Mesothelial cell of epicardium (in vitro differentiated cells): Measurements from ENCODE around the gene LCE1C. TPM values are rescaled to one million over a fixed set of nuclear protein-coding genes. Genes with fewer than 3 reads are reported as not detected.

Experiments used
- DNase-seq, 2 experiments: peaks; one replicate each; pipeline ENCODE4 v3.0.0; 2021; ENCODE audit warnings: low spot score in 2 of 2; ENCODE audit not compliant: unreplicated experiment in 2 of 2
- H3K27ac Mint-ChIP-seq: 2 replicates; pipeline ENCODE4 v1.8.0; 2021; ENCODE audit warnings: mixed read lengths
- H3K27me3 Mint-ChIP-seq: 2 replicates; pipeline ENCODE4 v1.8.0; 2021; ENCODE audit warnings: low read depth, mixed read lengths
- H3K36me3 Mint-ChIP-seq: 2 replicates; pipeline ENCODE4 v1.8.0; 2021; ENCODE audit warnings: mixed read lengths
- H3K4me1 Mint-ChIP-seq: 2 replicates; pipeline ENCODE4 v1.8.0; 2021; ENCODE audit warnings: mixed read lengths
- H3K4me3 Mint-ChIP-seq: 2 replicates; pipeline ENCODE4 v1.8.0; 2021; ENCODE audit warnings: mild to moderate bottlenecking, moderate library complexity, mixed read lengths
- H3K9me3 Mint-ChIP-seq: 2 replicates; pipeline ENCODE4 v1.8.0; 2021; ENCODE audit warnings: mixed read lengths
- total RNA-seq: library from RNA; stranded (reverse); gene quantifications from 3 replicates; pipeline ENCODE4 v1.2.1, GENCODE V29; 2021
- TF ChIP-seq, protein P1 (sequence below): fragments of 200-600 bp; sonication (generic); IDR thresholded peaks from one replicate; pipeline ENCODE4 v1.5.0; 2021; ENCODE audit warnings: antibody characterized with exemption; ENCODE audit not compliant: unreplicated experiment

The LCE1C gene
- total RNA-seq, 1 donor from 2014 or later: not detected

DNA sequence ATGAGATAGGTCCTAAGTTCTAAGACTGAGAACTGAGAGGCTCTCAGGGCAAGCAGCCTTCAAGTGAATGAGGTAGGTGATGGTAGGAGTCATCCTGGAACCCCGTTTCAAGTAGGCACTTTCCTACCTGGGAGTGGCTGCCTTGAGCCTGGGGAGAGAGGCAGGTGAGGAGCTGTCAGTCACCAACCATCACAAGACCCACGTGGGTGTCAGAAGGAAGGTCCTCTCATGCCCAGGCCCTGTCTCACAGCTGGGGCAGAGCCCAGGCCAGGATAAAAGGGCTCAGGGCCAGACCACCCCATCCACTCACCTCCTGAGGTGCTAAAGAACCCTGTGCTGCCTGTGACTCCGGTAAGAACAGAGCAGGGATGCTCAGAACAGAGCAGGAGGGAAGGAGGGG, 10.0 kb downstream of the LCE1C start, which contains the start of gene LCE1D:
LCE1D (plus strand) TSS at position 301 of the 400 bp plus-strand sequence. CDS start 1,074 bp downstream, outside the sequence.
- Mint-ChIP-seq H3K27me3 (no peaks in the 10 kb centered on the region), H3K9me3 (peaks cover 68% of the 10 kb centered on the region)

DNA sequence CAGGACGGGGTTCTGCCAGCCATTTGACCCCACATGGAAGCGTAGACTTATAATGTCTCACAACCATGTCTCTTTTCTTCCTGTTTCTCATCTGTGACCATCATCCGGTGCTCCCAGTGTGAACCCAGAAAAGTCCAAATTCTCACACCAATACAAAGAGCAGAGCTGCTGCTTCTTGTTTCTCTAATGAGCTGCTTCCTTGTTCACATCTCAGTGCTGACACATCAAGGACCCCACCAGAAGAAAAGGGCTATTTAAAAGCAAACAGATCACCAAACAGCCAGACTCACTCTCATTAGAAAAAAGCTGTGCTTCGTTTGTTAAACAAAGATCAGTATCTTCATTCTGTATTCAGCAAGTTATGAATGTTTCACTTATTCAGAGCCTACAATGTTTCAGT, 10.8 kb downstream of the LCE1C start:
- H3K27ac Mint-ChIP-seq: no peak overlapping the region
- no peak overlapping the region for H3K4me3 Mint-ChIP-seq
- no peaks in the 10 kb centered on the region for H3K4me1 Mint-ChIP-seq
- H3K27me3 Mint-ChIP-seq: no peaks in the 10 kb centered on the region
- no peak for DNase-seq
- peaks cover 2% of the 10 kb centered on the region for H3K36me3 Mint-ChIP-seq
- TF ChIP-seq, protein P1, sequence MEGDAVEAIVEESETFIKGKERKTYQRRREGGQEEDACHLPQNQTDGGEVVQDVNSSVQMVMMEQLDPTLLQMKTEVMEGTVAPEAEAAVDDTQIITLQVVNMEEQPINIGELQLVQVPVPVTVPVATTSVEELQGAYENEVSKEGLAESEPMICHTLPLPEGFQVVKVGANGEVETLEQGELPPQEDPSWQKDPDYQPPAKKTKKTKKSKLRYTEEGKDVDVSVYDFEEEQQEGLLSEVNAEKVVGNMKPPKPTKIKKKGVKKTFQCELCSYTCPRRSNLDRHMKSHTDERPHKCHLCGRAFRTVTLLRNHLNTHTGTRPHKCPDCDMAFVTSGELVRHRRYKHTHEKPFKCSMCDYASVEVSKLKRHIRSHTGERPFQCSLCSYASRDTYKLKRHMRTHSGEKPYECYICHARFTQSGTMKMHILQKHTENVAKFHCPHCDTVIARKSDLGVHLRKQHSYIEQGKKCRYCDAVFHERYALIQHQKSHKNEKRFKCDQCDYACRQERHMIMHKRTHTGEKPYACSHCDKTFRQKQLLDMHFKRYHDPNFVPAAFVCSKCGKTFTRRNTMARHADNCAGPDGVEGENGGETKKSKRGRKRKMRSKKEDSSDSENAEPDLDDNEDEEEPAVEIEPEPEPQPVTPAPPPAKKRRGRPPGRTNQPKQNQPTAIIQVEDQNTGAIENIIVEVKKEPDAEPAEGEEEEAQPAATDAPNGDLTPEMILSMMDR: no peak
- H3K9me3 Mint-ChIP-seq: peaks cover 68% of the 10 kb centered on the region

More for the DNA sequence above, 10.0 kb downstream of the LCE1C start, which contains the start of gene LCE1D:
- TF ChIP-seq, protein P1: no peak
- no peak within 1 kb of the TSS for H3K4me3 Mint-ChIP-seq
- no peak within 1 kb of the TSS for H3K27ac Mint-ChIP-seq
- peaks cover 2% of the 10 kb centered on the region for H3K36me3 Mint-ChIP-seq
- H3K4me1 Mint-ChIP-seq: no peaks in the 10 kb centered on the region
- no peak for DNase-seq

DNA sequence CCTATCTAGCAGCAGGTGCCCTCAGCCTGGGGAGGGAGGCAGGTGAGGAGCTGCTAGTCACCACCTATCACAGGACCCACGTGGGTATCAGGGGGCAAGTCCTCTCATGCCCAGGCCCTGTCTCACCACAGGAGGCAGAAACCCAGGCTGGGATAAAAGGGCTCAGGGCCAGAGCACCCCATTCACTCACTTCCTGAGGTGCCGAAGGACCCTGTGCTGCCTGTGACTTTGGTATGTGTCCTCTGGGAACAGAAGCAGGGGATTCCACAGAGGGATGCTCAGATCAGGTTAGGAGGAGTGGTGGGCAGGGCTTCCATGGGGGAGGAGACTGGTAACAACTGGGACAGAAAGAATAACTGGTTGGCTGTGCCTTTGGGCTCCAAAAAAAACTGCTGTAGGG, 20.4 kb downstream of the LCE1C start, which contains the start of gene LCE1E:
LCE1E (plus strand) TSS at position 181 of the 400 bp plus-strand sequence. CDS start 1,043 bp downstream, outside the sequence.
- Mint-ChIP-seq H3K9me3 (peaks cover 71% of the 10 kb centered on the region), H3K36me3 (no peaks in the 10 kb centered on the region), H3K4me1 (no peaks in the 10 kb centered on the region), H3K4me3 (no peak within 1 kb of the TSS), H3K27ac (no peak within 1 kb of the TSS), H3K27me3 (no peaks in the 10 kb centered on the region)
- DNase-seq: no peak
- TF ChIP-seq, protein P1: no peak

DNA sequence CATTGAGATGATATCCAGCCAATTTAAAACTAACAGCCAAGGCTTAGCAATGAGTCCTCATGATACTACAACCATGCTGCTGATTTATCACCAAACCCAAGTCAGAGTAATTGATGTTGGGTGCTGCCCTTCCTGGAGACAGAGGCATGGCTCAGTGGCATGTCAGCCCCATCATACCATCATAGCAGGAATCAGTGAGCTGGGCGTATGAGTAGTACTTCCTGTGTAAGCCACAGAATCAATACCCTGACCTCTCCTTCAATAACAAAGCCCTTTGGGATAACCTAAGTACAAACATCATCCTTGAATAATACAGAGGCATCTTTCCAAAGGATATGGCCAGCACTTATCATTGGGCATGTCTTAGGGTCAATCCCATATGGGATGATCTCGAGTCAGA, 23.4 kb downstream of the LCE1C start:
- H3K4me1 Mint-ChIP-seq: no peaks in the 10 kb centered on the region
- H3K4me3 Mint-ChIP-seq: no peak overlapping the region
- TF ChIP-seq, protein P1: no peak
- H3K27me3 Mint-ChIP-seq: no peaks in the 10 kb centered on the region
- H3K36me3 Mint-ChIP-seq: no peaks in the 10 kb centered on the region
- no peak overlapping the region for H3K27ac Mint-ChIP-seq
- peaks cover 64% of the 10 kb centered on the region for H3K9me3 Mint-ChIP-seq
- no peak for DNase-seq

DNA sequence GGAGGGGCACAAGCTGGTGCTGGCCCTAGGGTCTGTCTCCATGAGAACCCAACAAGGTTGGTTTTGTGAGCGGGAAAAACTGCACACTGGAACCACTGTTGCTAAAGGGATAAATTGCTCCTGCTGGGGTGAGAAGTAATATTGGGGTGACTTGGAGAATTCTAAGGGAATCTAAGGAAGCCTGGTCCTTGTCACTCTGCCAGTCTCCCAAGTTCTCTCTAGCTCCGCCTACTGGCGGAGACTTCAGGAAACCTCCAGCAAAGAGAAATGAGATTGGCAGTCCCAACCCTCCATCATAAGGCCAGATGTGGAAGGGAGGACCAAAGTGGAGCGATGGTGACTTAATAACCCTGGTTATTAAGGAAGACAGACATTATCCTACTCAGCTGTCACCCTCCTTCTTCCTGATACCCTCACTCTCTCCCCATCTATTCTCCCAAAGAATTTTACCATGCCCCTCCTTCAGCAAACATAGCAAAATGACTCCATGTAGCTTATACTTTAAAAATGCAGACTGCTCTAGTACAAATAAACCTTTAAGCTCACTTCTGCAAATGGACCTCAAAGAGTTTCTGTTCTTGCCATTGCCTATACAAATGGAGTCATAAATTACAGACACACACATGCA, 28.8 kb downstream of the LCE1C start:
- TF ChIP-seq, protein P1: no peak
- Mint-ChIP-seq H3K9me3 (peaks cover 58% of the 10 kb centered on the region), H3K4me3 (no peak overlapping the region), H3K27me3 (no peaks in the 10 kb centered on the region), H3K27ac (no peak overlapping the region), H3K4me1 (no peaks in the 10 kb centered on the region), H3K36me3 (peaks cover 1% of the 10 kb centered on the region)
- DNase-seq: no peak
